Prostate gland (tissue), 2 donors: ENCODE results near the gene ARHGAP21. TPM values are rescaled to one million over a fixed set of nuclear protein-coding genes. Genes with fewer than 3 reads are reported as not detected.

ENCODE experiments used
- DNase-seq: peaks from one replicate; pipeline ENCODE4 v3.0.0-alpha.2; 2019; ENCODE audit warnings: low spot score
- H3K27ac ChIP-seq, 2 donors: fragments of 200-600 bp; sonication (generic); 2 replicates each; pipeline ENCODE4 v1.5.1; 2017 to 2019
- H3K27me3 ChIP-seq: fragments of 200-600 bp; sonication (generic); replicated peaks from 2 replicates; pipeline ENCODE4 v1.5.1; 2019; ENCODE audit not compliant: insufficient read depth
- H3K36me3 ChIP-seq, 2 donors: fragments of 200-600 bp; sonication (generic); 1 replicate in 1 of 2; 2 replicates in 1 of 2; pipeline versions ENCODE4 v1.5.1 to v1.8.1; 2017 to 2019
- H3K4me1 ChIP-seq: fragments of 200-600 bp; sonication (generic); replicated peaks from 2 replicates; pipeline ENCODE4 v1.5.1; 2019
- H3K4me3 ChIP-seq, 2 donors: fragments of 200-600 bp; sonication (generic); 2 replicates each; pipeline ENCODE4 v1.5.1; 2017 to 2019
- H3K9me3 ChIP-seq: fragments of 200-600 bp; sonication (generic); 2 replicates; pipeline ENCODE4 v1.5.1; 2017
- POLR2A ChIP-seq: fragments of 450-650 bp; IDR thresholded peaks from one replicate; pipeline ENCODE4 v1.6.1; 2016; ENCODE audit warnings: antibody characterized with exemption, mild to moderate bottlenecking
- POLR2AphosphoS5 ChIP-seq: sonication (generic); formaldehyde crosslinking; IDR thresholded peaks from one replicate; pipeline ENCODE4 v1.6.1; 2017; ENCODE audit warnings: antibody characterized with exemption
- WGBS: methylation state at CpG from one replicate; pipeline ENCODE4 v1.1.5; 2018; 5-methylcytosine and 5-hydroxymethylcytosine counted together
- intact Hi-C: fragments of 100-400 bp; cut with DNase I; formaldehyde crosslinking; loops from one replicate; pipeline ENCODE4 v1.14.2; 2022
- total RNA-seq, 2 donors: library from RNA; depleted of rRNA; stranded (reverse); fragments of >200 nt; gene quantifications; one replicate each; pipeline ENCODE4 v1.1.0, GENCODE V29; 2016
- TF ChIP-seq, protein P1 (sequence below), 4 experiments: fragments of 200-600 bp in 2 of 4; fragments of 450-650 bp in 2 of 4; sonication (generic) in 2 of 4; IDR thresholded peaks; 1 replicate in 3 of 4; 2 replicates in 1 of 4; pipeline ENCODE4 v1.5.1; 2016 to 2019; ENCODE audit warnings: antibody characterized with exemption in 4 of 4, mild to moderate bottlenecking in 2 of 4, moderate library complexity in 2 of 4

Gene ARHGAP21
- total RNA-seq, 2 donors from 2014 or later: 42.3 to 44.3 TPM

DNA sequence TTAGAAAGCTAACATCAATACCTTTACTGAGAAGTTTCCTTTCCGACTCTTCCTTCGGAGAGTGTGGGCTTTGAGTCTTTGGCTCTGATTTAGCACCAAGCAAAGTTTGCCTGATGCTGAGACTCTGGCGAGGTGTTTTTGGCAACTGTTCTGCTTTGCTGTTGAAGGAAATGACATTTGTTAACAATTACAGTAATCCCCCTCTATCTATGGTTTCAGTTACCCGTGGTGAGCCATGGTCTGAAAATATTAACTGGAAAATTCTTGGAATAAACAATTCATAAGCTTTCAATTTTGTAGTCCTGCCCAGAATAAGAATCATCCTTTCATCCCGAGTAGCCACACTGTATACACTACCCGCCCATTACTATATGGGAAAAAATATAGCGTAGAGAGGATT, 126.3 kb downstream of the ARHGAP21 start:
- TF ChIP-seq POLR2AphosphoS5 (no peak), POLR2A (no peak)
- TF ChIP-seq, protein P1, sequence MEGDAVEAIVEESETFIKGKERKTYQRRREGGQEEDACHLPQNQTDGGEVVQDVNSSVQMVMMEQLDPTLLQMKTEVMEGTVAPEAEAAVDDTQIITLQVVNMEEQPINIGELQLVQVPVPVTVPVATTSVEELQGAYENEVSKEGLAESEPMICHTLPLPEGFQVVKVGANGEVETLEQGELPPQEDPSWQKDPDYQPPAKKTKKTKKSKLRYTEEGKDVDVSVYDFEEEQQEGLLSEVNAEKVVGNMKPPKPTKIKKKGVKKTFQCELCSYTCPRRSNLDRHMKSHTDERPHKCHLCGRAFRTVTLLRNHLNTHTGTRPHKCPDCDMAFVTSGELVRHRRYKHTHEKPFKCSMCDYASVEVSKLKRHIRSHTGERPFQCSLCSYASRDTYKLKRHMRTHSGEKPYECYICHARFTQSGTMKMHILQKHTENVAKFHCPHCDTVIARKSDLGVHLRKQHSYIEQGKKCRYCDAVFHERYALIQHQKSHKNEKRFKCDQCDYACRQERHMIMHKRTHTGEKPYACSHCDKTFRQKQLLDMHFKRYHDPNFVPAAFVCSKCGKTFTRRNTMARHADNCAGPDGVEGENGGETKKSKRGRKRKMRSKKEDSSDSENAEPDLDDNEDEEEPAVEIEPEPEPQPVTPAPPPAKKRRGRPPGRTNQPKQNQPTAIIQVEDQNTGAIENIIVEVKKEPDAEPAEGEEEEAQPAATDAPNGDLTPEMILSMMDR (IDR thresholded peaks at IDR 0.05): no peak
- Histone ChIP-seq H3K9me3 (no peaks in the 10 kb centered on the region), H3K36me3 (no peaks in the 10 kb centered on the region), H3K4me1 (no peaks in the 10 kb centered on the region), H3K27me3 (no peaks in the 10 kb centered on the region), H3K4me3 (no peak overlapping the region), H3K27ac (no peak overlapping the region)
- 90% methylated on average over 7 of the region's 7 CpGs for WGBS
- intact Hi-C loops: no loop called here
- no peak for DNase-seq

- intact Hi-C loops: no loop called here
- Histone ChIP-seq H3K27ac (no peak overlapping the region), H3K36me3 (no peaks in the 10 kb centered on the region), H3K4me1 (no peaks in the 10 kb centered on the region), H3K27me3 (no peaks in the 10 kb centered on the region), H3K4me3 (no peak overlapping the region), H3K9me3 (no peaks in the 10 kb centered on the region)
- DNase-seq: no peak
- TF ChIP-seq, protein P1 (IDR thresholded peaks at IDR 0.05): no peak
- TF ChIP-seq POLR2AphosphoS5 (no peak), POLR2A (no peak)
- WGBS: 88% methylated on average over 11 of the region's 11 CpGs
Observed at GRCh38 chr10:24596217-24596930, 127.3 kb downstream of the ARHGAP21 start.

- Histone ChIP-seq H3K9me3 (no peaks in the 10 kb centered on the region), H3K4me1 (no peaks in the 10 kb centered on the region), H3K27me3 (no peaks in the 10 kb centered on the region), H3K4me3 (no peak overlapping the region), H3K27ac (no peak overlapping the region), H3K36me3 (no peaks in the 10 kb centered on the region)
- DNase-seq: no peak
- no peak for TF ChIP-seq POLR2AphosphoS5
- TF ChIP-seq POLR2A: no peak
- TF ChIP-seq, protein P1 (IDR thresholded peaks at IDR 0.05): no peak
- intact Hi-C loops: no loop called here
Observed at GRCh38 chr10:24590697-24591457, 132.8 kb downstream of the ARHGAP21 start.

- Histone ChIP-seq H3K36me3 (no peaks in the 10 kb centered on the region), H3K27me3 (no peaks in the 10 kb centered on the region), H3K4me1 (no peaks in the 10 kb centered on the region), H3K27ac (no peak overlapping the region), H3K9me3 (no peaks in the 10 kb centered on the region), H3K4me3 (no peak overlapping the region)
- TF ChIP-seq, protein P1 (IDR thresholded peaks at IDR 0.05): no peak
- TF ChIP-seq POLR2A (no peak), POLR2AphosphoS5 (no peak)
- DNase-seq: no peak
- intact Hi-C loops: no loop called here
- 89% methylated on average over 2 of the region's 2 CpGs for WGBS
Observed at GRCh38 chr10:24589265-24589664, 134.4 kb downstream of the ARHGAP21 start.
